ENCODE results near the gene CARF. TPM values are rescaled to one million over a fixed set of nuclear protein-coding genes. Genes with fewer than 3 reads are reported as not detected.
"Not testable (repeated sequence)": the region's sequence is repeated elsewhere in the genome, so short reads cannot be mapped to it uniquely, and the experiment has no call there.

The CARF gene
- total RNA-seq, 1 donor from 2014 or later: 5.2 TPM

DNA sequence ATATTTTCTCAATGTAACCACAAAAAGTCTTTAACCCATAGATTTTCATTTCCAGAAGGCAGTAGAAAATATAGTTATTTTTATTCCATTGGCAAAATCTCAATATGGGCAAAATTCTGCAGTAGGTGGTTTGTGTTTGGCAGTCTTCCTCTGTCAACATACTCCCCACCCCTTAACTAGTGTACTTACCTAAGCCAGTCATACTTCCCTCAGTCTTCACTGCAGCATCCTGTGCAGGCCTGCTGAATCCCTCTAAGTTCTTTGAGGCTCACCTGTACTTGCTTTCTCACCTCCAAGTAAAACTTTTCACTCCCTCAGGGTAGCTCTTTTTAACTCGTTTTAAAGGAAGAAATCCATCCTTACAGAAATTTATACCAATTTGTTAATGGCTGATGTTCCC, 6.8 kb downstream of the CARF start:
- no peak for DNase-seq (ENCODE audit: missing footprints)
- intact Hi-C loops (cut with DNase I): no loop called here
- ATAC-seq: no peak

DNA sequence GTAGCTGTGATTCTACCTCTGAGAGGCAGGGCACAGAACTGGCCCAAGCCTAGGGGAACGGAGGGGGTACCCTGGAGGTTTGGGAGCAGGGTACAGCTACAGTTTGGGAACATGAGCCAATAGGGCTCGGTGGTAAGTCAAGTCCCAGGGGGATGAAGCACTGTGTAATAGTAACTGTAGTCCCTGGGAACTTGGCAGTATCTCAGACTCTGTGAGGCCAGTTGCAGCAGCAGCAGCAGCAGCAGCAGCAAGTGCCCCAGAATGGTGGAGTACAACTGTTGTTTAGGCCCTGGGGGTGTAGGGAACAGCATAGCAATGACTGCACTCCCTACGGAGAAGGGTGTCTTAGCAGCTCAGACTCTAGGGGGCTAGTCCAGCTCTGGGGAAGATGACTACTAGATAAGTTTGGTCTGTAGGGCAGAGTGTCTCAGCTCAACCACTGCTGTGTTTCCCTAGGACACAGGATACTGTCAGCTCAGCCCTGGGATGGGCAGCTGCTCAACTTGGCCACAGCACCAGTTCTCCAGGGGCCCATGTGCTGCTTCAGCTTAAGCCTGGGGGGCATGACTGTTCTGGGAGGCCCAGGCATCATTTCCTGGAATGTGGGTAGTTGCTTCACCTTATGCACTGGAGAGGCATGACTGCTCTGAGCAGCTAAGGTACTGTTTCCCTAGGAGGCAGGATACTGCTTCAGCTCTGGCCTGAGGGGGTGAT, 20.5 kb downstream of the CARF start:
- ATAC-seq (no peak), DNase-seq (ENCODE audit: missing footprints) (no peak)
- intact Hi-C loops (cut with DNase I): no loop called here

DNA sequence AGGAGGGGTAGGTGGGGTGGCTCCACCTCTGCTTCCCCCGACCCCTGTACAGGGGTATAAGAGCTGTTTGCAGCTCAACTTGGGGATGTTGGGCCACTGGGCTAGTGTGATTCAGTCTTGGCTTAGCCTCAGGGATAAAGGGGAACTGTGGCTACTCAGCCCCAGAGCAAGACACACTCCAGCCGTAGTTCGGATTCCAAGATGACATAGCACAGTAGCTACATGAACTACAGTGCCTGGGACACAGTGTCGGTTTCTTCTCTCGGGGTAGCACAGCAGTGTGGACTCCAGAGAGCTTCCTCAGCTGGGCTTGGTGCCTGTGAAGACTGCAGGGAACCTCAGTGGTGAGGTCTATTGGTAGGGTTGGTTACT, 21.1 kb downstream of the CARF start:
- ATAC-seq (no peak), DNase-seq (ENCODE audit: missing footprints) (no peak)
- intact Hi-C loops (cut with DNase I): no loop called here

DNA sequence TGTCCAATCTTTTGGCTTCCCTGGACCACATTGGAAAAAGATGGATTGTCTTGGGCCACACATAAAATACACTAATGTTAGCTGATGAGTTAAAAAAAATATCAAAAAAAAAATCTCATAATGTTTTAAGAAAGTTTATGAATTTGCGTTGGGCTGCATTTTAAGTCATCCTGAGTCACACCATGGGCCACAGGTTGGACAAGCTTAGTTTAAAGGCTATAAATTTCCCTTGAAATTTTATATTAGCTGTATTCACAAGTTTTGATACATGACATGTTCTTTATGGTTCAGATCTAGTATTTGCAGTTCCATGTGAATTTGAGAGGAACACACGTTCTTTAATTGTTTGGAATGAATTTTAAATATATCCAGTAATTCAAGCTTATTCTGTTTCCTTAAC, 21.9 kb downstream of the CARF start:
- DNase-seq (ENCODE audit: missing footprints): no peak
- ATAC-seq: no peak
- intact Hi-C loops (cut with DNase I): no loop called here

- intact Hi-C loops (cut with DNase I): no loop called here
- ATAC-seq (no peak), DNase-seq (ENCODE audit: missing footprints) (no peak)
These were observed 22.4 kb downstream of the CARF start for GRCh38 chr2:202934456-202934855.

DNA sequence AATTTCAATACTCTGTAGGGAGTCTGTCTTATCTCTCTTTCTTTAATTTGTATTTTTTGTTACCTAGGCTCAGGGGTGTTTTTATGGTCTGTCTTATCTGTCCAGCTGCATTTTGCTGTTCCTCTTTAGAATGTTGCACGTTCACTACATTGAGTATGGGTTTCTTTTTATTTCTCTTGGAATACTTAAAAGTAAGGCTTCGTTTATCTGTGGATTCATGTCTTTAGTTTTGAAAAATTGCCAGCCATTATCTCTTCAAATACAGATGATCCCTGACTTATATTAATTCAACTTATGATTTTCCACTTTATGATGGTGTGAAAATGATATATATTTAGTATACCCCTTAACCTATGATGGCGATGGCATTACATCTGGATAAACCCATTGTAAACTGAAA, 26.9 kb downstream of the CARF start:
- ATAC-seq: no peak
- intact Hi-C loops (cut with DNase I): no loop called here
- no peak for DNase-seq (ENCODE audit: missing footprints)

DNA sequence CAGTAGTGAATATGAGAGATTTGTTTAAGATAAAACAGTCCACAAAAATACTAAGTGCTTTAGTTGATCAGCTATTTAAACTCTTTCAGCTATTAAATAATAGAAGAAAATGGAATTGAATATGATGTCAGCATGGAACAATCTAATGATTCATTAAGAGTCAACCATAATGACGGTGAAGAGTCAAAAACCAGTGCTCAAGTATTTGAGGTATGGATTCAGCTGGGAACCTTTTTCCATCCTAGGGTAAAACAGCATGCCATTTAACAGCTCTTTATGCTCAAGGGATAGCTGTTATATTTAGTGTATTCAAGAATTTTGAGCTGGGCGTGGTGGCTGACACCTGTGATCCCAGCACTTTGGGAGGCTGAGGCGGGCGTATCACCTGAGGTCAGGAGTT, 29.7 kb downstream of the CARF start:
- intact Hi-C loops (cut with DNase I): no loop called here
- no peak for ATAC-seq
- DNase-seq (ENCODE audit: missing footprints): no peak

- DNase-seq (ENCODE audit: missing footprints) (no peak), ATAC-seq (no peak)
- intact Hi-C loops (cut with DNase I): no loop called here
These were observed 32.3 kb downstream of the CARF start for GRCh38 chr2:202944408-202944807.

DNA sequence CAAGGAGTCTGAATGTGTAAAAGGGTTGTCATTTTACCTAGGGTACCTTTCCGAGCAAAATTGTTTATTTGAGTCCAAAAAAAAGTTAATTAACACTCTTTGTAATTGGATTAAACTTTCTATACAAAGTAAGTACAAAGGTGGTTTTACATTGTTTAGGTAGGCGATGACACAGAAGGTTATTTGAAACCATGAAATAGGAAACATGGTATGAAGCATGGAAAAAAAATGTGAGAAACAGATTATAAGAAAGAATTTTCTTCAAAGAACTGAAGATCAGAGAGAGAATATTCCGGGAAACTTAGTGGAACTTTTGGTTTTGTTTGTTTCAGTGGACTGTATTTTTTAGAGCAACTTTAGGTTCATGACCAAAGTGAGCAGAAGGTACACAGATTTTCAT, 32.7 kb downstream of the CARF start:
- DNase-seq (ENCODE audit: missing footprints): no peak
- ATAC-seq: no peak
- intact Hi-C loops (cut with DNase I): no loop called here

DNA sequence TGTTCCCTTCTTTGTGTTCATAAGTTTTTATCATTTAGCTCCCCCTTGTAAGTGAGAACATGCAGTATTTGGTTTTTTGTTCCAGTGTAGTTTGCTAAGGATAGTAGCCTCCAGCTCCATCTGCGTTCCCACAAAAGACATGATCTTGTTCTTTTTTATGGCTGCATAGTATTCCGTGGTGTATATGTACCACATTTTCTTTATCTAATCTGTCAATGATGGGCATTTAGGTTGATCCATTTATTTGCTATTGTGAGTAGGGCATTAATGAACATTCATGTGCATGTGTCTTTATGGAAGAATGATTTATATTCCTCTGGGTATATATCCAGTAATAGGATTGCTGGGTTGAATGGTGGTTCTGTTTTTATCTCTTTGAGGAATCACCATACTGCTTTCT, 33.4 kb downstream of the CARF start:
- DNase-seq (ENCODE audit: missing footprints) (no peak), ATAC-seq (no peak)
- intact Hi-C loops (cut with DNase I): no loop called here

- DNase-seq (ENCODE audit: missing footprints); intact Hi-C loops (cut with DNase I); ATAC-seq: not testable (repeated sequence)
These were observed 37.3 kb downstream of the CARF start for GRCh38 chr2:202949333-202949732.

GRCh38 chr2:202950592-202950991, 38.5 kb downstream of the CARF start:
- DNase-seq (ENCODE audit: missing footprints) (no peak), ATAC-seq (no peak)
- intact Hi-C loops (cut with DNase I): no loop called here

GRCh38 chr2:202960524-202960923, 48.4 kb downstream of the CARF start:
- DNase-seq (ENCODE audit: missing footprints) (no peak), ATAC-seq (no peak)
- intact Hi-C loops (cut with DNase I): no loop called here

- DNase-seq (ENCODE audit: missing footprints) (no peak), ATAC-seq (no peak)
- intact Hi-C loops (cut with DNase I): no loop called here
These were observed 51.6 kb downstream of the CARF start for GRCh38 chr2:202963712-202964111.

GRCh38 chr2:202965810-202966460, 53.9 kb downstream of the CARF start:
- no peak for ATAC-seq

DNA sequence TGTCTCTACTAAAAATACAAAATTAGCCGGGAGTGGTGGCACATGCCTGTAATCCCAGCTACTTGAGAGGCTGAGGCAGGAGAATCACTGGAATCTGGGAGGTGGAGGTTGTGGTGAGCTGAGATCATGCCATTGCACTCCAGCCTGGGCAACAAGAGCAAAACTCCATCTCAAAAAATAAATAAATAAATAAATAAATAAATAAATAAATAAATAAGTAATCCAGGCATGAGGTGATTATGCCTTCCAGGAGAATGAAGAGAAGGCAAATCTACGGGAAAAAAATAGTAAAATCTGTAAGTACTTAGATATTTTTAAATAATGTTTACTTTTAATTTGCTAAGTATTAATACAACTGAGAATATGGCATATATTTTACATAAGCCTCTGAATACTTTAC, 57.3 kb downstream of the CARF start:
- intact Hi-C loops (cut with DNase I); DNase-seq (ENCODE audit: missing footprints); ATAC-seq: not testable (repeated sequence)

More at GRCh38 chr2:202965810-202966460, 53.9 kb downstream of the CARF start:
- intact Hi-C loops (cut with DNase I): no loop called here
- DNase-seq (ENCODE audit: missing footprints): no peak

GRCh38 chr2:202976809-202977208, 64.7 kb downstream of the CARF start:
- ATAC-seq (no peak), DNase-seq (ENCODE audit: missing footprints) (no peak)
- intact Hi-C loops (cut with DNase I): no loop called here

DNA sequence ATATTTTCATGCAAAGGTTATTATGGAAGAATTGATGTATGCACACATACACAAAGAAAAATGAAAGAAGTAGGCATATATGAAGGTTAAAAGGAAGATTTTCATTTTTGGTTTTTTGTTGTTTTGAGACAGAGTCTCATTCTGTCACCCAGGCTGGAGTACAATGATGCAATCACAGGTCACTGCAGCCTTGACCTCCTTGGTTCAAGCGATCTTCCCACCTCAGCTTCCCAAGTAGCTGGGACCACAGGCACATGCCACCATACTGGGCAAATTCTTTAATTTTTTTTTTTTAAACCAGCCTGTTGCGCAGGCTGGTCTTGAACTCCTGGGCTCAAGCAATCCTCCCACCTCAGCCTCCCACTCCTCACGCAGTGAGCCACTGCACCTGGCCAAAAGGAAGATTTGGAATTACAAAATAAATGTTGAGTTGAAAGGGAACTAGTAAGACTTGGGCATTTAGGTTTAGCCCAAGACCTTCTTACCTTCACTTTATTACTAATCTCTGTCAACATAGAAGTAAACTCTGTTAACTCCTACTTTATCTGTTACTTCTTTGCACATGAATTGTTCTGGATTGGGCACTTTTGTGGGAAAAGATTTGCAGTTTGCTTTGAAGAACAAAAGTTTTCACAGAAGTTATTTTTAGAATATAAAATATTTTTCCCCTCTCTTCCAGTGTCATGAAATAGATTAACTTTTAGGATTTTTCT, 70.9 kb downstream of the CARF start:
- ATAC-seq (no peak), DNase-seq (ENCODE audit: missing footprints) (no peak)
- intact Hi-C loops (cut with DNase I): no loop called here

DNA sequence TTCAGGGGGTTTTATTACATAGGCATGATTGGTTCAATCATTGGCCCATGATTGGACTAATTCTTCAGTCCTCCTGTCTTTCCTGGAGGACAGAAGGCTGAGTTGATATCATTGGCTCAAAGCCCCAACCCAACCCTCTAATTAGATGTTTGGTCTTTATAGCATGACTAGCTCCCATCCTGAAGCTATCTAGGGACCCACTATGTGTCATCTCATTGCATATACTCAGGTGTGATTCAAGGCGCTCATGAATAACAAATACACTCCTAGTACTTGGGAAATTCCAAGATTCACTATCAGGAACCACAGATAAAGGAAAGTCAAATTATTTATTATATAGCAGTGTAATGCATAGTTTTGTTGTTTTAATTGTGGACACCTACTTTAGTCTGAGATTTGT, 77.7 kb downstream of the CARF start:
- intact Hi-C loops (cut with DNase I): no loop called here
- no peak for DNase-seq (ENCODE audit: missing footprints)
- ATAC-seq: no peak

DNA sequence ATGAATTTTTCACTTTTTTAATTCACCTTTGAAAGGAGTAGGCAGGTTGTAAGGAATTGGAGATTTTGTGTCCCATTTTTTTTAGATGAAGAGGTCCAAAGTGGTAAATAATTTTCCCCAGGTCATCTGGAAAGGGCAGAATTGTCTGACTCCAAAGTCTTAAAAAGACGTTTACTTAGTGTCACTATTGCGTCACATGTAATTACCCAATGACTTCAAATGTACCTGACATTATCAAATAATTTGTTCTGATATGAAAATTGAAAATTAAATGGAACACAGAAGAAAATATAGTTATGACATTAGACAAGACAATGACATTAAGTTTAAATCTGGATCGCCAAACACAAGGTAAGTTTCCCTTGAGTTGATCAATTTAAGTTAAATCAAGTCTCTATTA, 78.4 kb downstream of the CARF start:
- DNase-seq (ENCODE audit: missing footprints): no peak
- intact Hi-C loops (cut with DNase I): no loop called here

More for the DNA sequence above, 78.4 kb downstream of the CARF start:
- no peak for ATAC-seq

Data from Right ventricle myocardium inferior (tissue), 1 donor.